ENCODE data around the gene ATP6AP1.

ATP6AP1 gene

GRCh38 chrX:154468217-154468616 is 39.7 kb downstream of the ATP6AP1 start:
- Histone ChIP-seq H3K36me3 (ENCODE audit: insufficient read depth, low read length) (no peaks in the 10 kb centered on the region; the same call in 1 of the 2 replicates), H3K9me2 (replicated peaks; ENCODE audit: low read depth, low read length) (no peaks in the 10 kb centered on the region), H2AFZ (ENCODE audit: low read length) (no peak overlapping the region), H3K9me3 (ENCODE audit: insufficient read depth, low read depth, low read length) (no peaks in the 10 kb centered on the region), H3K4me3 (ENCODE audit: low read length, poor library complexity, severe bottlenecking) (no peak overlapping the region), H3K4me1 (ENCODE audit: insufficient read depth, low read length, poor library complexity, severe bottlenecking) (no peaks in the 10 kb centered on the region), H3K4me2 (ENCODE audit: low read depth, low read length, poor library complexity, severe bottlenecking) (no peak overlapping the region), H3K79me2 (ENCODE audit: insufficient read depth, low read length) (no peaks in the 10 kb centered on the region), H3F3A (ENCODE audit: low read depth) (no peaks in the 10 kb centered on the region), H4K20me1 (ENCODE audit: insufficient read depth, low read length, poor library complexity, severe bottlenecking) (no peaks in the 10 kb centered on the region), H3K27me3 (ENCODE audit: insufficient read depth, low read length, poor library complexity, severe bottlenecking) (no peaks in the 10 kb centered on the region), H3K9ac (ENCODE audit: low read depth, low read length, poor library complexity, severe bottlenecking) (no peak overlapping the region)
- no peak for TF ChIP-seq EZH2phosphoT487 (IDR thresholded peaks at IDR 0.05; ENCODE audit: borderline replicate concordance)
- TF ChIP-seq CTCF (conservative IDR thresholded peaks at IDR 0.05; ENCODE audit: low read length), result no peak

GRCh38 chrX:154469114-154469513 is 40.6 kb downstream of the ATP6AP1 start:
- Histone ChIP-seq H3F3A (ENCODE audit: low read depth) (no peaks in the 10 kb centered on the region), H3K9me3 (ENCODE audit: insufficient read depth, low read depth, low read length) (no peaks in the 10 kb centered on the region)

GRCh38 chrX:154469880-154470279 is 41.4 kb downstream of the ATP6AP1 start:
- Histone ChIP-seq H3K9me2 (replicated peaks; ENCODE audit: low read depth, low read length) (no peaks in the 10 kb centered on the region), H3K79me2 (ENCODE audit: insufficient read depth, low read length) (no peaks in the 10 kb centered on the region), H4K20me1 (ENCODE audit: insufficient read depth, low read length, poor library complexity, severe bottlenecking) (no peaks in the 10 kb centered on the region), H3K9me3 (ENCODE audit: insufficient read depth, low read depth, low read length) (no peaks in the 10 kb centered on the region), H3K4me1 (ENCODE audit: insufficient read depth, low read length, poor library complexity, severe bottlenecking) (no peaks in the 10 kb centered on the region), H3F3A (ENCODE audit: low read depth) (no peaks in the 10 kb centered on the region), H3K4me3 (ENCODE audit: low read length, poor library complexity, severe bottlenecking) (no peak overlapping the region), H2AFZ (ENCODE audit: low read length) (no peak overlapping the region), H3K9ac (ENCODE audit: low read depth, low read length, poor library complexity, severe bottlenecking) (no peak overlapping the region), H3K4me2 (ENCODE audit: low read depth, low read length, poor library complexity, severe bottlenecking) (no peak overlapping the region), H3K36me3 (ENCODE audit: insufficient read depth, low read length) (no peaks in the 10 kb centered on the region; the same call in 1 of the 2 replicates), H3K27me3 (ENCODE audit: insufficient read depth, low read length, poor library complexity, severe bottlenecking) (no peaks in the 10 kb centered on the region)
- TF ChIP-seq CTCF (conservative IDR thresholded peaks at IDR 0.05; ENCODE audit: low read length) (no peak), EZH2phosphoT487 (IDR thresholded peaks at IDR 0.05; ENCODE audit: borderline replicate concordance) (no peak)

More at GRCh38 chrX:154469114-154469513, 40.6 kb downstream of the ATP6AP1 start:
- no peaks in the 10 kb centered on the region for H3K9me2 ChIP-seq (replicated peaks; ENCODE audit: low read depth, low read length)
- H3K27me3 ChIP-seq (ENCODE audit: insufficient read depth, low read length, poor library complexity, severe bottlenecking), result no peaks in the 10 kb centered on the region
- TF ChIP-seq EZH2phosphoT487 (IDR thresholded peaks at IDR 0.05; ENCODE audit: borderline replicate concordance) (no peak), CTCF (conservative IDR thresholded peaks at IDR 0.05; ENCODE audit: low read length) (no peak)
- H3K36me3 ChIP-seq (ENCODE audit: insufficient read depth, low read length), result no peaks in the 10 kb centered on the region; the same call in 1 of the 2 replicates
- H2AFZ ChIP-seq (ENCODE audit: low read length), result no peak overlapping the region
- H3K4me2 ChIP-seq (ENCODE audit: low read depth, low read length, poor library complexity, severe bottlenecking), result no peak overlapping the region
- no peak overlapping the region for H3K9ac ChIP-seq (ENCODE audit: low read depth, low read length, poor library complexity, severe bottlenecking)
- H4K20me1 ChIP-seq (ENCODE audit: insufficient read depth, low read length, poor library complexity, severe bottlenecking), result no peaks in the 10 kb centered on the region
- no peaks in the 10 kb centered on the region for H3K79me2 ChIP-seq (ENCODE audit: insufficient read depth, low read length)
- H3K4me1 ChIP-seq (ENCODE audit: insufficient read depth, low read length, poor library complexity, severe bottlenecking), result no peaks in the 10 kb centered on the region
- no peak overlapping the region for H3K4me3 ChIP-seq (ENCODE audit: low read length, poor library complexity, severe bottlenecking)

Measured in Loucy (cell line).